Stimulated activated effector memory CD8-positive, alpha-beta T cell treated with anti-CD3 and anti-CD28 coated beads, Interleukin-12 subunit alpha, Interleukin-12 subunit beta, amount 100 ng/mL, for 72 hours (primary cell): ENCODE results near the gene PADI2.
A peak's percentile ranks its signal among the peaks of the same experiment; 100 is the strongest.

Experiments
- ATAC-seq: fragments of 150-1000 bp; cut with Tn5 transposase; 2 replicates; pipeline ENCODE4 v1.10.0; 2021
- DNase-seq, 2 donors: peaks; one replicate each; pipeline ENCODE4 v3.0.0; 2021 to 2022; ENCODE audit warnings: low spot score in 2 of 2
- H3K27ac Mint-ChIP-seq: one replicate; pipeline ENCODE4 v1.8.0; 2022; ENCODE audit warnings: mild to moderate bottlenecking, mixed read lengths
- H3K36me3 Mint-ChIP-seq: one replicate; pipeline ENCODE4 v1.8.0; 2022; ENCODE audit warnings: mild to moderate bottlenecking, mixed read lengths
- H3K4me1 Mint-ChIP-seq: one replicate; pipeline ENCODE4 v1.8.0; 2022; ENCODE audit warnings: mixed read lengths
- H3K4me3 Mint-ChIP-seq: one replicate; pipeline ENCODE4 v1.8.0; 2022; ENCODE audit warnings: mild to moderate bottlenecking, mixed read lengths
- H3K9me3 Mint-ChIP-seq: one replicate; pipeline ENCODE4 v1.8.0; 2022; ENCODE audit warnings: mixed read lengths

PADI2 gene

DNA sequence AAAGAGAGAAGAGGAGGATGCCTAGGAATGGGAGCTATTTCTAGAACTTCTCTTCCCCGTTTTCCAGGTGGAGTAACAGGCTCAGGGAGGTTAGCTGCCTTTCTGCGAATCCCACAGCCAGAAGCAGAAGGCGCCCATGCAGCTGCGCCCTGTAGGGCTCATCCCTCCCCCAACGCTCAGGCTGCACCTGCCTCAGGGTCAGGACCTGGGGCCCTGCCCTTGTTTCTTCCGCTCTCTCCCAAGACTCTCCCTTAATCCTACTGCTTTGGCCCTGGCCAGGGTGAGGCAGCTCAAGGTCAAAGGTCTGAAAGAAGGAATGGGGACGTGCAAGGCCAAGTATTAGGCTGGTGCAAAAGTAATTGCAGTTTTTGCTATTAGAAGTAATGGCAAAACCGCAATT is 30.5 kb upstream of the PADI2 start:
- DNase-seq, result no peak
- Mint-ChIP-seq H3K36me3 (no peaks in the 10 kb centered on the region), H3K4me1 (no peaks in the 10 kb centered on the region), H3K4me3 (no peak overlapping the region), H3K9me3 (peaks cover 18% of the 10 kb centered on the region), H3K27ac (no peak overlapping the region)
- no peak for ATAC-seq

DNA sequence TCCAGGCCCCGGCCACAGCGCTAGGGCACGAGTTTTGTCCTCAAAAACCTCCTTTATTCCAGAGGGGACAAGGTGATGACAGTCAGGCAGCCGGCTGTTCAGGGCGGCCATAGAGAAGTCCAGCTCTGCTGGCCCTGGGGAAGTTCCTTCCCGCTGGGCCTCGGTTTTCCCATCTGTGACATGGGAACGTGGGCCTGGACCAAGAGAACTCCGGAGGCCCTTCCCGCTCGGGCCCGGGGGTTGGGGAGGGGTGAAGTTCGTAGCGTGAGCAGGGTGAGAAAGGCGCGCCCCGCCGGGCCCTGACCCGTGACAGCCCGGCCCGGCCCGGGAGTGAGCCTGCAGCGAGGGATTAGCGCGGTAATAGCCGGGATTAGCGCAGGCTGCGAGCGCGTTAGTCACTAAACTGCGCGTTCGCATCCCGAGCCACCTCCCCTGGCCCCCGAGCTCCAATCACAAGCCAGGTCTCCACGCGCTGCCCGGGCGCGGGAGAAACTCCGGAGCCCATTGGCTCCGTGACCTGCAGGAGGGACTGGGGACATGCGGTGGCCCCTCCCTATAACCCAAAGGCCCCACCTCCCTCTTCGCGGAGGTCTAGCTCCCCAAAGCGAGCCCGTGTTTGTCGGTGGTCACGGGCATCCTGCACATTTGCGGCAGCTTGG is 29.8 kb upstream of the PADI2 start:
- peaks cover 12% of the 10 kb centered on the region for H3K9me3 Mint-ChIP-seq
- DNase-seq (no peak), ATAC-seq (no peak)
- H3K36me3 Mint-ChIP-seq, result no peaks in the 10 kb centered on the region
- H3K27ac Mint-ChIP-seq, result no peak overlapping the region
- no peak overlapping the region for H3K4me3 Mint-ChIP-seq
- H3K4me1 Mint-ChIP-seq, result no peaks in the 10 kb centered on the region

DNA sequence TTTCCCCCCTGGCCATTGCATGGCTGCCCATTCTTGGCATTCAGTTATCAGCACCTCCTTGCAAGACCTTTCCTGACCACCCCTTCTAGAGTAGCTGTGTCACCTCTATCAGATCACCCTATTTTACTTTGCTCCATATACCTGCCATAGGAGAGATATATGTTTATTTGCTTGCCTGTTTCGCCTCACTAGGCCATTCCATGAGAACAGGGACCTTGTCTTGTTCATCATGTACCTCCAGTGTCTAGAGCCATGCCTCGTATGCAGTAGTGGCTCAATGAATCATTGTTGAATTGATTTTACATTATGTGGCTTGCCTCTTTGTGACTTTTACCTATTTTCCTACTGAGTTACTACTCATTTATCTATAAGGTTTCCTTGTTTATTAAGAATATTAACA is 26.4 kb upstream of the PADI2 start:
- H3K9me3 Mint-ChIP-seq, result no peaks in the 10 kb centered on the region
- H3K36me3 Mint-ChIP-seq, result no peaks in the 10 kb centered on the region
- H3K4me3 Mint-ChIP-seq, result no peak overlapping the region

DNA sequence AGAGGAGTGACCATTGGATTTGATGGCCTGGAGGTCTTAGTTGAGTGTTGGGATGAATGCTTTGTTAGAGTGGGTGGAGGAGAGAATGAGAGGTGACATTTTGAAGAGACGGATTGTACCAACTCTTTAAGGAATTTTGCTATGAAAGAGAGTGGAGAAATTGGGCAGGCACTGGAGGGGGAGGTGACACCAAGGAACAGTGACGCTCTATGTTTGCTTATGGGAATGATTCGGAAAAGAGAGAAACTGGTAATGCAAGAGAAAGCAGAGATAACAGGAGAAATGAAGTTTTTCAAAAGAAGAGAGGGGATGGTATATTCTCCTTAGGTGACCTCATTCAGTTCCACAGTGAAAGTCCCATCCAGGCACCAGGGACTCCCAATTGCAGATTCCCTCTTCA is 24.5 kb upstream of the PADI2 start:
- Mint-ChIP-seq H3K9me3 (no peaks in the 10 kb centered on the region), H3K27ac (no peak overlapping the region), H3K36me3 (no peaks in the 10 kb centered on the region), H3K4me3 (no peak overlapping the region), H3K4me1 (no peaks in the 10 kb centered on the region)
- DNase-seq (no peak), ATAC-seq (no peak)

More for the DNA sequence above, 26.4 kb upstream of the PADI2 start:
- ATAC-seq (no peak), DNase-seq (no peak)
- Mint-ChIP-seq H3K27ac (no peak overlapping the region), H3K4me1 (no peaks in the 10 kb centered on the region)

DNA sequence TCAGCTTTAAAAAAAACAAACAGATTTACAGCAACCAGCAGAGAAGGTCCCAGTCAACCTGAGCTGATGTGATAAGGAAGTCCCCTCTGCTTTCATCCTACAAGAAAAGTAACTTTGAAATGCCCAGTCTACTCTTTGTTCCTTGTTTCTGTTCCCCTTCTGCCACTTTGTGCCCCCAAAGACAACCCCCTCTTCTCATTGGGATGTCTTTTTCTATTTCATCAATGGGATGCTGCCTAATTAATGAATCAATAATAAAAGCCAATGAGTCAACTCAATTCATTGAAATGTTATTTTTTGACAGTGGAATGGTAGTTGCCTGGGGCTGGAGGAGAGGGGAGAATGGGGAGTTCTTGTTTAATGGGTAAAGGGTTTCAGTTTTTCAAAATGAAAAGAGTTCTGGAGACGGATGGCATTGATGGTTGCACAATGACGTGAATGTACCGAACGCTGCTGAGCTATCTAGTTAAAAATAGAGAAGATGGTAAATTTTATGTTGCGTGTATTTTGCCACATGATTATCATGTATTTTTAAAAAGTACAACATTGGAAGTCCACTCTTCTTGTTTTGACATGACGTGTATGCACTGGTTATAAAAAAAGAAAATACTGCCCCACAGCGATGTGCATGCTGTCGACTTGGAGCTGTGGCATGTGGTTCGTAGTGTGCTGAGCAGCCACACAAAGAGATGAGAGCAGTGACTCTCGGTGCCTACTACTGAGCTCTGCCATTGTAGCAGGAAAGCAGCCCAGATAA is 22.4 kb upstream of the PADI2 start:
- DNase-seq, result no peak
- ATAC-seq, result peak; percentile 11
- Mint-ChIP-seq H3K9me3 (no peaks in the 10 kb centered on the region), H3K36me3 (no peaks in the 10 kb centered on the region), H3K4me1 (no peaks in the 10 kb centered on the region), H3K4me3 (no peak overlapping the region), H3K27ac (no peak overlapping the region)

DNA sequence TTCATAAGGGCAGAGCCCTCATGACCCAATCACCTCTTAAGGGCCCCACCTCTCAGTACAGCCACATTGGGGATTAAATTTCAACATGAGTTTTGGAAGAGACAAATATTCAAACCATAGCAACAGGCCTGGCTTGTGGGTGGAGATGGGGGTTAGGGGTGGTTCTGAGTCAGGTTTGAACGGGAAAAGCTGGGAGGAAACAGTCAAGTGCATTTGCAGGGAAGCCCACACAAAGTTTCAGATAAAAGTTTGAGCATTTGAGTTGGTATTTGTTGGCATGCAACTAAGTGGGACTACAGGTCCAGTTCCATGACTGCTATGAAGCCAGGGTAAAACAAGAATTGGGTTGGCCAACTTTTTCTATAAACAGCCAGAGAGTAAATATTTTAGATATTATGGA is 21.0 kb upstream of the PADI2 start:
- Mint-ChIP-seq H3K4me1 (no peaks in the 10 kb centered on the region), H3K9me3 (no peaks in the 10 kb centered on the region), H3K4me3 (no peak overlapping the region), H3K27ac (no peak overlapping the region), H3K36me3 (no peaks in the 10 kb centered on the region)
- no peak for ATAC-seq
- no peak for DNase-seq

DNA sequence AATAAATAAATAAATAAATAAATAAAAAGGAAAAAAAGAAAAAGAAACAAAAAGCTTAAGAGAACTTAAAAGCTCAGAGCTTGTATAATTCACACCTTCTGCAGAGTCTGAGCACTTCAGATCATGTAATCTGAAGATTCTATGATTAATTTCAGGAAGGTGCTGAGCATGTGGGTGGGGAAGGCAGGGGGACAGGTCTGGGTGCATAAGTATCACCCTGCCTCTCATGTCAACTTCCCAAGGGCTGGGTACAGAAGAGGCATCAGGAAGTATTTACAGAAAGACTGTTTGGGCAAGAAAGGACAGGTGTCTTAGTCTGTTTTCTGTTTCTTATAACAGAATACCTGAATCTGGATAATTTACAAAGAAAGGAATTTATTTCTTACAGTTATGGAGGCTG is 20.4 kb upstream of the PADI2 start:
- DNase-seq (no peak), ATAC-seq (no peak)
- no peaks in the 10 kb centered on the region for H3K4me1 Mint-ChIP-seq
- H3K4me3 Mint-ChIP-seq, result no peak overlapping the region
- H3K36me3 Mint-ChIP-seq, result no peaks in the 10 kb centered on the region
- H3K27ac Mint-ChIP-seq, result no peak overlapping the region
- no peaks in the 10 kb centered on the region for H3K9me3 Mint-ChIP-seq

DNA sequence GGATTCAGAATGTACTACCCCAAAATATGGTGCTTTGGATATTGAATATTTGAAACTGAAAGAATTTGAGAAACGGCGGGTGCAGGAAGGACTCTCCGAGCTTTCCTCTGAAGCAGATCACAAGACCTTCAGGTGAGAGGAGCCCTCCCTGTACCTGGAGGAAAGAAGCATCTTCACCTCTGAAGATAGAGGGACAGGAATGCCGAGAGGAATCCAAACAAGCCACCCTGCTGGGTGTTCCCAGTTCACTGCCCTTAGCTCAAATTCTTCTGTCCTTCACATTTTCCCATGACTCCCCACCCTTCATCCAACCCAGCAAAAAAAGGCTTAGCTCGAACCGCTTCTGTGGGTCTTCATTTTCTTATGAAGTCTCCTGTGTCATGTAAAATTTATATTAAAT is 18.2 kb upstream of the PADI2 start:
- H3K9me3 Mint-ChIP-seq, result no peaks in the 10 kb centered on the region
- no peaks in the 10 kb centered on the region for H3K4me1 Mint-ChIP-seq
- no peak for DNase-seq
- ATAC-seq, result no peak
- no peaks in the 10 kb centered on the region for H3K36me3 Mint-ChIP-seq
- H3K27ac Mint-ChIP-seq, result no peak overlapping the region
- no peak overlapping the region for H3K4me3 Mint-ChIP-seq

DNA sequence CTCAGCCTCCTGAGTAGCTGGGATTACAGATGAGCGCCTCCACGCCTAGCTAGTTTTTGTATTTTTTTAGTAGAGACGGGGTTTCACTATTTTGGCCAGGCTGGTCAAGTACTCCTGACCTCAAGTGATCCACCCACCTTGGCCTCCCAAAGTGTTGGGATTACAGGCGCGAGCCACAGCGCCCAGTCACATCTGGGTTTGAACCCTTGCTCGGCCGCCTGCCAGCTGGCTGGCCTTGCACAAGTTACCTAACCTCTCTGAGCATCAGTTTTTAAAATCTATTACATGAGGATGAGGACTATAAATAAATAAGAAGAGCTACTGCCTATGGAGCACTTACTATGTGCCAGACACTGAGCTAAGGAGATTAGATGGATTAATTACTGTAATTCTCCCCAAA is 17.7 kb upstream of the PADI2 start:
- Mint-ChIP-seq H3K36me3 (no peaks in the 10 kb centered on the region), H3K4me3 (no peak overlapping the region), H3K27ac (no peak overlapping the region), H3K9me3 (no peaks in the 10 kb centered on the region), H3K4me1 (no peaks in the 10 kb centered on the region)
- DNase-seq (no peak), ATAC-seq (no peak)

DNA sequence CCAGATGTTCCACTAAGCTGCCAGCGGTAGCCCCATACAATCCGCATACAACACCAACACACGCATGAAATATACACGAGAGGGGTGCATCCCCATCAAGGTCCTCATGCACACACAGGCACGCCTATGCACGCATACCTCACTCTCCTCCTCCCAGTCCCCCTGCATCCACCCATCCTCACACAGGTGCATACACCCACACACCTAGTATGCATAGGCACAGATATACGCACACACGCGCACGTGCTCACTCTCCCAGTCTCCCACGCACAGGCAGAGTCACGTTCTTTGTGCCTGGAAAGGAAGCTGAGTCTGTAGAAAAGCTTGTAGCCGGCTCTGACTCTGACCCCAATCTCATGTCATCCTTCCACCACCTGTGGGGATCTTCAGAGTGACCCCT is 16.9 kb upstream of the PADI2 start:
- no peak overlapping the region for H3K4me3 Mint-ChIP-seq
- ATAC-seq (no peak), DNase-seq (no peak)
- no peaks in the 10 kb centered on the region for H3K4me1 Mint-ChIP-seq
- no peak overlapping the region for H3K27ac Mint-ChIP-seq
- H3K36me3 Mint-ChIP-seq, result no peaks in the 10 kb centered on the region
- no peaks in the 10 kb centered on the region for H3K9me3 Mint-ChIP-seq

DNA sequence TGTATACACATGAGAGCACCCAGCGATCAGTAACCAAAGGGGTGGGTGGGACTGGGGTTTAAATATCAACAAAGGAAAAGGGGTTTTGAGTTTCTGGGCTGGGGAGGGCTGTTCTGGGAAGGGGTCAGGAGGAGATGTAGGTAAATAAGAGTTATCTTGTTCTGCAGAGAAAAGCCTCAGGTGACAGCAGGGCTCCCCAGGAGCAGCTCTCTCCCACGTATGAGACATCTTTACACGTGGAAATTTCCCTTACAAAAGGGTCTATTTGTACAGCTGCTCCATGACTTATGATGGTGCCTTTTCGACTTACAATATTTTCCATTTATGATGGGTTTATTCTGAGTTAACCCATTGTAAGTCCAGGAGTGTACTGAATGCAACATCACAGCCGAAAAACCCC is 16.3 kb upstream of the PADI2 start:
- Mint-ChIP-seq H3K36me3 (no peaks in the 10 kb centered on the region), H3K27ac (no peak overlapping the region), H3K4me1 (no peaks in the 10 kb centered on the region), H3K9me3 (no peaks in the 10 kb centered on the region), H3K4me3 (no peak overlapping the region)
- ATAC-seq (no peak), DNase-seq (no peak)

DNA sequence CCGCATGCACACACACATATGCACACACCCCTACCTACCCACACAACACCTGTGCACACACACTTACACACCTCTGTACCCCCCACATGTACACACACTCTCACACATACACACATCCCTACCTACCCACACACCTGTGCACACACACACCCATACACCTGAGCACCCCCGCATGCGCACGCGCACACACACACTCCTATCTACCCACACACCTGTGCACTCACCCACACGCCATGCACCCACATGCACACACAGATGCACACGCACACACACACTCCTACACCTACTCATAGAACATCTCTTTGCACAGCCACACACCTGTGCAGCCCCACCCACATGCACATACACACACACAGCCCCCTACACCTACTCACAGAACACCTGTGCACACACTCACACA is 15.5 kb upstream of the PADI2 start:
- DNase-seq, result no peak
- H3K36me3 Mint-ChIP-seq, result no peaks in the 10 kb centered on the region
- no peaks in the 10 kb centered on the region for H3K4me1 Mint-ChIP-seq
- H3K9me3 Mint-ChIP-seq, result no peaks in the 10 kb centered on the region
- no peak overlapping the region for H3K4me3 Mint-ChIP-seq
- ATAC-seq, result no peak
- no peak overlapping the region for H3K27ac Mint-ChIP-seq

DNA sequence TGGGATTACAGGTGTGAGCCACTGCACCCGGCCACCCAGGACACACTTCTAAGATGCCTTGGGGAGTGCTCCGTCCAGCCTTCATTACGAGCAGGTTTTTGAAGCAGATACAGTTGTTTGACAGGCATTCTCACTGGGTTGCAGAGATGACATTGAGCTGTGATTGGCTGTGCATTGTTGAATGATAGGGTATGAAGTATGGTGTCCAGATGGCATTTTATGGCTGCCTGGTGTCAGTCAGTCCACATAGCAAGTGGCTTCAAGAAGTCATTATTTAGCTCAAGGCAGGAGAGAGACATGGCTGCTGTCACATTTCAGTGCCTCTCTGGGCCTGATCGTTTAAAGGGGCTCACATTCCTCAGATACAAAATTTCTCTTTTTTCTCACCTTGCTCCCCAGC is 14.8 kb upstream of the PADI2 start:
- Mint-ChIP-seq H3K36me3 (no peaks in the 10 kb centered on the region), H3K9me3 (no peaks in the 10 kb centered on the region), H3K4me1 (no peaks in the 10 kb centered on the region), H3K27ac (no peak overlapping the region), H3K4me3 (no peak overlapping the region)
- no peak for DNase-seq
- no peak for ATAC-seq

DNA sequence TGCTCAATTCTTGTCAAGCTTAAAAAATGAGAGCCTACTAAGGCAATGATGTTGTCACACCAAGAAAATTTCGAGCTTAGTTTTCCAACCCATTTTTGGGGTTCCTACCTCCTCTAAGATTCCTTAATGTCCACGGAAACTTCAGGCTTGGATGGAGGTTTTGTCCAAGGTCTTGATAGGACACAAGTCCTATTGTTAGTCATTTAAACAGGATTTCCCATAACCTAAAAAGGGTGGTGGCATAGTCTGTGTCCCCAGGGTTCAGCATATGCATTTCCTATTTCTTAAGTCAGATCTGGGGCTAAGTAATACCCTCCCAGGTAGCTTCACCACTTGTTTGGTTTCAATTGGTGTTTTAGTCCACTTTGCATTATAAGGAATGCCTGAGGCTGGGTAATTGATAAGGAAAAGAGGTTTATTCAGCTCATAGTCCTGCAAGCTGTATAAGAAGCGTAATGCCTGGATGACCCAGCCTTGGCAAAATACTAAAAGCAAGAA is 10.9 kb upstream of the PADI2 start:
- Mint-ChIP-seq H3K9me3 (no peaks in the 10 kb centered on the region), H3K4me1 (no peaks in the 10 kb centered on the region), H3K36me3 (no peaks in the 10 kb centered on the region), H3K27ac (no peak overlapping the region), H3K4me3 (no peak overlapping the region)
- no peak for DNase-seq
- no peak for ATAC-seq

DNA sequence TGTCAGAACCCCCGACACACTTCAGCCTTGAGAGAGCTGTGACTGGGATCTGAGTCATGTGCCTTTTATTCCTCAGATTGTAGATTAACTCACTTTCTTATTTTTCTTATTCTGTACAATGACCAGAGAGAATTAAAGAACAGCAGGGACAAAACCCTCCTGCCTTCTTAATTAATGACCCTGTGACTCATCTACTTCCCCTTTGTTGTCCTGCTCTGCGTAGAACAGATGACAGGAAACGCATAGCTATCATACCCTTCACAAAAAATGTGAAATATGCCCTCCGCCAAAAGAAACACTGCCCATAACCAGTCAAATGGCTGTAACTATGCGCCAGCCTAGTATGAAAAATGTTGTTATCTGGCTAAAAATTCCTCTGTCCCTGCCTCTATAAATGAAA is 9.1 kb upstream of the PADI2 start:
- H3K4me3 Mint-ChIP-seq, result no peak overlapping the region
- no peak overlapping the region for H3K27ac Mint-ChIP-seq
- no peaks in the 10 kb centered on the region for H3K36me3 Mint-ChIP-seq
- DNase-seq (no peak), ATAC-seq (no peak)
- H3K9me3 Mint-ChIP-seq, result no peaks in the 10 kb centered on the region
- H3K4me1 Mint-ChIP-seq, result no peaks in the 10 kb centered on the region

DNA sequence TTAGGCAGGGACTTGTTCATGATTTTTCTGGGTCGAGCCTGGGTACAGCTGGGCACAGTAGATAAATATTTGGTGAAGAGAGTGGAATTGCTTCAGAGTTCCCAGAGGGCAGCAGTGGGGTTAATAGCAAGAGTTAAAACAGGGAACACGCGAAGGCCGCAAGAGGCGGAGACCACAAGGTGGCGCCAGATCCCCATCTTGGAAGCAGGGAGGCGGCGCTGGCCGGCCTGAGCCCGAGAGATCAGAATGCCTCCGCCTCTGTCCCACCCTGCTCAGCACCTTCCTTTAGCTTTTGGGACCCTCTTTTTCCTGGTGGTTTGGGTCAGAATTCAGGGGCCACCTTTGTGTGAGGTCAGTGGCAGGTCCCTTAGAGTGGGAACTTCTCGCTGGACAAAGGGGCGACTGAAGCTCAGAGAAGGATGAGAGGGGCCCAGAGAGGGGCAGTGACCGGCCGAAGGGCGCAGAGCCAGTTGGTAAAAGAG is 6.5 kb upstream of the PADI2 start:
- H3K36me3 Mint-ChIP-seq, result no peaks in the 10 kb centered on the region
- H3K27ac Mint-ChIP-seq, result no peak overlapping the region
- H3K4me1 Mint-ChIP-seq, result no peaks in the 10 kb centered on the region
- DNase-seq (peak; percentile 84 to 90), ATAC-seq (peak; percentile 85)
- no peaks in the 10 kb centered on the region for H3K9me3 Mint-ChIP-seq
- H3K4me3 Mint-ChIP-seq, result no peak overlapping the region
